NCI-H128 (cell line): ENCODE data around the gene LRRC10.
"Not testable (repeated sequence)": the region's sequence is repeated elsewhere in the genome, so short reads cannot be mapped to it uniquely, and the experiment has no call there.

ENCODE experiments used
- DNase-seq: peaks from one replicate; lab custom pipeline; 2025; ENCODE audit not compliant: unreplicated experiment; lab: John Stamatoyannopoulos, UW

Gene LRRC10

GRCh38 chr12:69620077-69620476 is 9.4 kb upstream of the LRRC10 start:
- no peak for DNase-seq

GRCh38 chr12:69619050-69619449 is 8.3 kb upstream of the LRRC10 start:
- DNase-seq: no peak

DNA sequence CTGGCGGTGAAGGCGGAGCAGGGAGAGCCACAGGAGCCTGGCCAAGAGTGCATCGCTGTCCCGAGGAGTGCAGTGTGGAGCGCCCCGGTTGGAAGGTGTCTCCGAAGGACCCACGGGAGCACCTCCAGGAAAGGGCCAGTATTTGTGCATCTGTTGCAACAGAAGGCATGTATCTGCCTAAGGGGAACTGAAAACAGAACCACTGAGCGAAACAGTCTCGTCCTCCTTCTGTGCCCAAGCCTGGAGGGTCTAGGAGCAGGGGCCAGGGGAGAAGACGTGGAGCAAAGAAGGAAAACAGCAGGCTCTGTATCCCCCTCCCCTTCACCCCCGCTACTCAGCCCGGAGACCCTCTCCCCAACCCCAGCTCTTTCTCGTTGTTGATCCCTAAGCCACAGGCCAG is 5.3 kb upstream of the LRRC10 start:
- no peak for DNase-seq

DNA sequence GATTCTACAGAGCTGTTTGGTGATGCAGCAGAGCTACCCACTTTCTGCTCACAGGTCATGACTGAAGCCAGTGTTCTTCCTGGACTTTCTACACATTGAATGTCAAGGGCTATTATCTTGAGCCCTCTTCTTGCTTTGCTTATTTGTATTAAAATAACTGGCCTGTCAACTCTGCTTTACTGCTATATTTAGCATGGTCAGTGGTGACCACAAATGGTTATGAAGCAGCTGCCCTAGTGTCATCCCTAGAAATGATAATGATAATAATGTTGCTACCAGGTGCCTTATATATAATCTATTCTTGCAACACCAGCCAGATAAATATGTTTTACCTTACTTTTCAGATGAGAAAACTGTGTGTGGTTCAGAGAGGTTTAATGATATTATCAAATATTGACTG is 2.6 kb upstream of the LRRC10 start:
- DNase-seq: no peak

- DNase-seq: no peak
Observed at GRCh38 chr12:69610126-69610525, 581 bp downstream of the LRRC10 start.

DNA sequence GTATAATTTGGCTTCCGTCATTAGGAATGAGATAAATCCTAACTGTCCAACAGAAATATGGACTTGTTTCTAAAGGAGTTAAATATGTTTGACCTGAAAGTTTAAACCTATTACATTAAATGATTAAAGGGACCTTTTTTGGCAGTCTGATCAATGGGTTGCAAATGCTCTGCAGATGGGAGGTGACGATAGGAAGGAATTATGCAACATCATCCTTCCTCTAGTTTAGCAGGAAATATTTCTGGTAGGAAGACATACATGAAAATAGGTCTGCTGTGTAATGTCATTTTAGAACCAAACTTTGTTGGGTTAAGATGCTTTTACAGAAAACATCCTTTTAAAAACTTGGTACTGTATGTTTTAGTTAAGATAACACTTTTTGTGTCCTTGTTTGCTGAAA is 2.6 kb downstream of the LRRC10 start:
- DNase-seq: no peak

- DNase-seq: not testable (repeated sequence)
Observed at GRCh38 chr12:69604275-69604674, 6.4 kb downstream of the LRRC10 start.

- DNase-seq: not testable (repeated sequence)
Observed at GRCh38 chr12:69603556-69603955, 7.2 kb downstream of the LRRC10 start.

DNA sequence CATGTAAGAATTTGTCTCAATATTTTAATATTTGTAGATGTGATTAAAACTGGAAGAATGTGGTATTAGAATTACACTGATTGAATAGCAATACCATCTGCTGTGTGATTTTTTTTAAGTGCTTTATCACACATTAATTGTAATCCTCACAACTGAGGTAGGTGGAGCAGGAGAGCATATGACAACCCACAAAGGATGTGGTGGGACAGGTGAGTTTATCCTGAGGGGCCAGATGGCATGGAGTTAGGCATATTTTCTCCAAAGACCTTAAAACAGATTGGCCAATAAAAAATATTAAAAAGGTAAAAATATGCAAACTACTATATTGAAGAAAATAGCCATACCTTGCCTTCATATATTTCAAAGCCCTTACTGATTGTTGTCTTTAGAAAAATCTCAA is 7.8 kb downstream of the LRRC10 start:
- DNase-seq: no peak

- no peak for DNase-seq
Observed at GRCh38 chr12:69601962-69602685, 8.6 kb downstream of the LRRC10 start.

DNA sequence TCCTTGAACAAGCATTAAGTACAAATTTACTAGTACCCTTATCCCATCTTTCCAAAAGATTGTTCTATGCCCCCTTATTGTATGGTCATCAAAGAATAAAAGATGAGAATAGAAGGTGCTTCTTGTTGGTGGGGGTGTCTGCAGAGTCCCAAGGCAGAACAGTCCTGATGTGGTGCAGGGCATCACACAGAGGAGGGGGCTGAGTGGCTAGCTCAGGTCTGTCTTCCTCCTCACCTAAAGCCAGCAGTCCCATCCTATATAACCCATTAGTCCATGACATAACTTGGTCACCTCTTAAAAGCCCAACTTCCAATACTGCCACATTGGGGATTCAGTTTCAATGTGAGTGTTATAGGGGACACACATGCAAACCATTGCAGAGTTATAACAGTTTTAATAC is 9.9 kb downstream of the LRRC10 start:
- no peak for DNase-seq

DNA sequence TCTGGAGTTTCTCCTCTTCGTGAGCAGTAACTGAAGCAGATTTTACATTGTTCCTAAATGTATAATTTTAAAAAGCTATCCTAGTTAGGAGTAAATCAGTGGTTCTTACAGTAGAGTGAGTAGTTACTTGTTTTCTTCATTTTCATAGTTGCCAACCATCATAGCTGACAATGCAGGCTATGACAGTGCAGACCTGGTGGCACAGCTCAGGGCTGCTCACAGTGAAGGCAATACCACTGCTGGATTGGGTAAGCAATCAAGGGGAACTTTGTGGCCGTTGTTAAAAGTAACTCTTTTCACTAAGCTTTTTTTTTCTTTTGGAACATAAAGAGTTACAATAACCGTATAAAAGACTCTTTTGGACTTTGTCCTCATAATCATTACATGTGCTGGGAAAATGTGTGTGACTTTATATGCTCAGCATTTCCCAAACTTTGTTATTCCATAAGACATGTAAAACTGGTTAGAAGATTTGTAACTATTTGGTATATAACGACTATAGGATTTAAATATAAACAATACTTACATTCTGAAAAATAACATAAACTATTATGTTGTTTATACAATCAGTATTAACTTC is 12.4 kb downstream of the LRRC10 start:
- no peak for DNase-seq

DNA sequence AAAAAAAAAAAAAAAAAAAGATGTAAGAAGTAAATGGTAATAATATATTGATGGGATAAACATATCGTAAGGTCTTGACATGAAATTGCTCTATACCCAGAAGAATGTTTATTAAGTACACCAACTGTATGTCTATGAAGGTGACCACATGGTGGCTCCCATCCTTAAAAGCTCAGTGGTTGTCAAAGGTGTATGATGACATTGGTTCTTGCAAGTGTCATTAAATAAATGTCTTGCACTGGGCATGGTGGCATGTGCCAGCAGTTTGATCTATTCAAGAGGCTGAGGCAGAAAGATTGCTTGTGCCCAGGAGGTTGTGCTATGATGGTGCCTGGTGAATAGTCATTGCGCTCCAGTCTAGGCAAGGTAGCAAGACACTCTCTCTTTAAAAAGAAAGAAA is 15.0 kb downstream of the LRRC10 start:
- no peak for DNase-seq

DNA sequence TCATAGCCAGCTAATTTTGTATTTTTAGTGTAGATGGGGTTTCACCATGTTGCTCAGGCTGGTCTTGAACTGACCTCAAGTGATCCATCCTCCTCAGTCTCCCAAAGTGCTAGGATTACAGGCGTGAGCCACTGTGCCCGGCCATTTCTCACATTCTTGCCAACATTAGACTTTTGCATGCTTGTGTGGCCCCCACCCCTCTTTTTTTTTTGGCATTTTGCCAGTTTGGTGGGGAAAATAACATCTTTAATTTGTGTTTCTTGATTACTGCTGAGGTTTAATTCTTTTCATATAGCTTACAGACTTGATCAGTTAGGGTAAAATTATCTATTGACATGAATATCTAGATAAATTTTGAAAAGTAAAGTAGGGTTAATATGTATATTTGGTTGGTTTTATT is 21.6 kb downstream of the LRRC10 start:
- no peak for DNase-seq

GRCh38 chr12:69588527-69588926 is 22.2 kb downstream of the LRRC10 start:
- DNase-seq: no peak

GRCh38 chr12:69585189-69586062 is 25.3 kb downstream of the LRRC10 start, which contains the start of gene CCT2:
Gene CCT2 (plus strand): TSS chr12:69585459. CDS start chr12:69585522, 63 bp downstream.
- peak; percentile 92 for DNase-seq

DNA sequence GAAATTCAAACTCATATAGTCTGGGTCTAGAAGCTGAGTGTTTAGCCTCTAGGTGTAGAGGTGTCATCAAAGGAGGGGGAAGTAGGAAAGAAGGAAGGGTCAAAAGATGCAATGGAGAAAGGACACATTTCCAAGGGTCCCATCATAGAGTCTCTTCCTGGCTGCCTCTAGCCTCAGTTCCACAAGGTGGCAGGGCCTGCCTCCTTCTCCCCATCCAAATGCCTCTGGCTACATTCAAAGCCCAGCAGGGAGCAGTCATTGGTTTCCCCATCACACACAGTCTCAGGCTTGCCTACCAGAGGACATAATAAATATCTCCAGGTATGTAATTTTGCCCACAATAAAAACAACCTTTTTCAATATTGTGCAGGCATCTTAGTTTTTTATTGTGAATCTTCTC is 27.5 kb downstream of the LRRC10 start:
- no peak for DNase-seq

- no peak for DNase-seq
Observed at GRCh38 chr12:69580074-69580473, 30.6 kb downstream of the LRRC10 start.

DNA sequence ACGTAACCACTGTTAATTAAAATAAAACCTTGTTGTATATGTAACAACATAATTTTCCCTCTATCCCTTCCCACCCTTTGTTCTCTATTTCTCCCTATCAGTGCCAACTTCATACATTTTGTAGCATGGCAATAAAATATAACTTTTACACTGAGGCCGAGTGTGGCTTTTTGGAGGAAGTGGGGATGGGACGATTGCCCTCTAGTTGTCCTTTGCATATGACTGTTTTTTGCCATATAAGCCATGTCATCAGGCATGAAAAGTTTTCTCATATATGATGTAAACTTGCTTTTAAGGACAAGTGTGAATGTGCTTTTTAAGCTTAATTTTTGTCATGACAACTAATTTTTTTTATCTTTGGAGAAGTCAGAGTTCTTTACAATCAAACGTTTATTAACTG is 31.7 kb downstream of the LRRC10 start:
- no peak for DNase-seq

- DNase-seq: no peak
Observed at GRCh38 chr12:69578283-69578682, 32.4 kb downstream of the LRRC10 start.

DNA sequence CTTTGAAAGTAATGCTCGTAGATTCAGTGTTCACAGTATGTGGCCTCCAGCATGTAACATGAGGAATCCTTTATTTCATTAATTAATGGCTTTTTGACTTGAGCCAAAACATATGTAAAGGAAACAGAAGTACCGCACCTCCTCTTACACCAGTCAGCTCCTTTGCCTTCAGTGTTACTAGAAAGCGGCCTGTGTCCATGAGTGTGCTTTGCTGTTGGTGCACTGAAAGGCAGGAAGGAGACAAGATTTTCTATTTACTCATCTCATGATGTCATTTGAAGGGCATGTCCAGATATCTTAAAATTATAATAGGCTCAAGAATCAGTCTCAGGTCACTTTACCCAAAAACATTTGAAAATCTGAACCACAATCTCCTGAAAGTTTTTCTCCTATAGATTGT is 35.4 kb downstream of the LRRC10 start:
- no peak for DNase-seq
